OCI-LY1 (cell line): ENCODE results near the gene GADD45G.

ENCODE experiments used
- EZH2 ChIP-seq: fragments of 200-600 bp; sonication (generic), shearing (Covaris generic); IDR thresholded peaks from 2 replicates; pipeline ENCODE4 v1.8.0; 2017; ENCODE audit warnings: borderline replicate concordance, mixed run types, mild to moderate bottlenecking, antibody characterized with exemption, low read length, moderate library complexity, mixed read lengths
- TF ChIP-seq, protein P1 (sequence below): fragments of 200-600 bp; sonication (generic), shearing (Covaris generic); IDR thresholded peaks from 2 replicates; pipeline ENCODE4 v1.5.1; 2017; ENCODE audit warnings: mild to moderate bottlenecking, antibody characterized with exemption, low read length, moderate library complexity, mixed read lengths

GRCh38 chr9:89577363-89577762 lies 27.4 kb upstream of the GADD45G start:
- TF ChIP-seq, protein P1, sequence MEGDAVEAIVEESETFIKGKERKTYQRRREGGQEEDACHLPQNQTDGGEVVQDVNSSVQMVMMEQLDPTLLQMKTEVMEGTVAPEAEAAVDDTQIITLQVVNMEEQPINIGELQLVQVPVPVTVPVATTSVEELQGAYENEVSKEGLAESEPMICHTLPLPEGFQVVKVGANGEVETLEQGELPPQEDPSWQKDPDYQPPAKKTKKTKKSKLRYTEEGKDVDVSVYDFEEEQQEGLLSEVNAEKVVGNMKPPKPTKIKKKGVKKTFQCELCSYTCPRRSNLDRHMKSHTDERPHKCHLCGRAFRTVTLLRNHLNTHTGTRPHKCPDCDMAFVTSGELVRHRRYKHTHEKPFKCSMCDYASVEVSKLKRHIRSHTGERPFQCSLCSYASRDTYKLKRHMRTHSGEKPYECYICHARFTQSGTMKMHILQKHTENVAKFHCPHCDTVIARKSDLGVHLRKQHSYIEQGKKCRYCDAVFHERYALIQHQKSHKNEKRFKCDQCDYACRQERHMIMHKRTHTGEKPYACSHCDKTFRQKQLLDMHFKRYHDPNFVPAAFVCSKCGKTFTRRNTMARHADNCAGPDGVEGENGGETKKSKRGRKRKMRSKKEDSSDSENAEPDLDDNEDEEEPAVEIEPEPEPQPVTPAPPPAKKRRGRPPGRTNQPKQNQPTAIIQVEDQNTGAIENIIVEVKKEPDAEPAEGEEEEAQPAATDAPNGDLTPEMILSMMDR, result no peak
- no peak for TF ChIP-seq EZH2
